ENCODE measurements around the gene BAIAP3. TPM values are rescaled to one million over a fixed set of nuclear protein-coding genes. Genes with fewer than 3 reads are reported as not detected.

The BAIAP3 gene
- total RNA-seq, 1 experiment from 2014 or later, result 6.8 TPM

- Histone ChIP-seq H2AK5ac (ENCODE audit: insufficient read length, low read length) (no peak overlapping the region), H4K20me1 (ENCODE audit: control insufficient read depth, insufficient read depth, insufficient read length) (no peaks in the 10 kb centered on the region), H2BK120ac (ENCODE audit: low read depth, low read length, poor library complexity, severe bottlenecking) (no peak overlapping the region), H2BK15ac (ENCODE audit: low read depth, low read length) (no peak overlapping the region), H3K27ac (ENCODE audit: insufficient read length, low read depth, low read length) (no peak overlapping the region), H3K23me2 (ENCODE audit: insufficient read length, low read depth, low read length, poor library complexity, severe bottlenecking) (no peaks in the 10 kb centered on the region), H3K9me3 (ENCODE audit: control insufficient read depth, low read depth, low read length) (no peaks in the 10 kb centered on the region), H3K14ac (ENCODE audit: insufficient read depth, low read length) (no peak overlapping the region), H4K91ac (ENCODE audit: insufficient read length, low read depth, low read length) (no peak overlapping the region), H3T11ph (ENCODE audit: low read length) (no peak overlapping the region), H2BK20ac (ENCODE audit: low read depth, low read length, poor library complexity, severe bottlenecking) (no peak overlapping the region), H3K4me2 (ENCODE audit: insufficient read depth, insufficient read length, low read length) (no peak overlapping the region), H3K79me1 (ENCODE audit: insufficient read depth, low read depth, low read length, poor library complexity, severe bottlenecking) (no peaks in the 10 kb centered on the region), H4K5ac (ENCODE audit: insufficient read length, low read depth, low read length) (no peak overlapping the region), H2BK5ac (ENCODE audit: insufficient read length, low read length) (no peak overlapping the region), H3K9ac (ENCODE audit: extremely low read depth, insufficient read length, low read length) (no peak overlapping the region), H2AFZ (ENCODE audit: low read length) (no peak overlapping the region), H3K4ac (ENCODE audit: low read depth, low read length) (no peak overlapping the region), H3K56ac (ENCODE audit: insufficient read length, low read depth, low read length) (no peak overlapping the region), H3K79me2 (ENCODE audit: insufficient read depth, low read length) (no peaks in the 10 kb centered on the region), H3K27me3 (ENCODE audit: insufficient read depth, low read length) (no peaks in the 10 kb centered on the region), H3K4me1 (ENCODE audit: insufficient read depth, low read length) (no peaks in the 10 kb centered on the region; the same call in 1 of the 2 replicates), H4K8ac (replicated peaks; ENCODE audit: insufficient read length, low read depth, low read length) (no peak overlapping the region), H2BK12ac (ENCODE audit: insufficient read length, low read depth, low read length) (no peak overlapping the region), H3K23ac (ENCODE audit: insufficient read length, low read depth, low read length) (no peak overlapping the region), H3K18ac (ENCODE audit: insufficient read length, low read depth, low read length) (no peak overlapping the region)
- DNase-seq, result no peak
- Mint-ChIP-seq H3K4me1 (peaks cover 11 to 25% of the 10 kb centered on the region in 2 experiments), H3K4me3 (no peak overlapping the region), H3K9me3 (no peaks in the 10 kb centered on the region), H3K27me3 (ENCODE audit: low read depth) (peaks cover 55% of the 10 kb centered on the region), H3K27ac (no peak overlapping the region), H3K36me3 (ENCODE audit: insufficient read depth in 1 of 3, low read depth in 3 of 3) (no peaks in the 10 kb centered on the region)
- no CpG with 5 or more reads among the region's 16 CpGs for WGBS (ENCODE audit: extremely low coverage, insufficient read length, low lambda C conversion rate)
- TF ChIP-seq CTCF (conservative IDR thresholded peaks at IDR 0.05), result no peak
These were observed 49.3 kb upstream of the BAIAP3 start for GRCh38 chr16:1283996-1284616.

Data from H9 (cell line).